Endothelial cell of umbilical vein (primary cell): Measurements from ENCODE around the gene USP31. TPM values are rescaled to one million over a fixed set of nuclear protein-coding genes. Genes with fewer than 3 reads are reported as not detected.

ENCODE experiments used
- BruUV-seq: library from RNA; stranded (reverse); fragments of 400-500 nt; replicated peaks from 2 replicates; lab custom pipeline; 2021; lab: Mats Ljungman, UMichigan
- CTCF ChIA-PET: fragments of 300-600, 350-600 bp; sonication (Branson Sonifier 250); formaldehyde crosslinking; loops from one replicate; lab custom pipeline; 2021; ENCODE audit warnings: antibody characterized with exemption, inconsistent platforms; lab: Charles Lee
- POLR2A ChIA-PET: fragments of 300-600, 350-600 bp; sonication (Branson Sonifier 250); formaldehyde crosslinking; loops from one replicate; lab custom pipeline; 2021; ENCODE audit warnings: antibody characterized with exemption, inconsistent platforms; lab: Charles Lee
- DNase-seq: peaks from one replicate; pipeline ENCODE4 v3.0.0-alpha.2; 2011; ENCODE audit warnings: low read depth, low spot score
- FAIRE-seq: peaks from 2 replicates; lab custom pipeline; 2011; peaks lifted over from hg19 to GRCh38; lab: Jason Lieb, UNC
- H2AFZ ChIP-seq: 2 replicates; pipeline ENCODE4 v1.6.0; 2012; ENCODE audit warnings: low read depth, low read length, control low read depth, inconsistent platforms
- H3K27ac ChIP-seq: 2 replicates; pipeline ENCODE4 v1.5.1; 2011; ENCODE audit warnings: low read depth, mild to moderate bottlenecking, control low read depth, low read length, moderate library complexity; ENCODE audit not compliant: insufficient read depth
- H3K27me3 ChIP-seq, 2 experiments: 2 replicates each; pipeline versions ENCODE4 v1.6.0 to v1.6.1; 2011; ENCODE audit warnings: low read length in 2 of 2, mixed read lengths in 1 of 2; ENCODE audit not compliant: control insufficient read depth in 2 of 2, insufficient read depth in 2 of 2
- H3K36me3 ChIP-seq, 2 experiments: 2 replicates in 1 of 2; 3 replicates in 1 of 2; pipeline ENCODE4 v1.5.1; 2011; ENCODE audit warnings: low read length in 2 of 2, mild to moderate bottlenecking in 1 of 2, moderate library complexity in 1 of 2; ENCODE audit not compliant: control insufficient read depth in 2 of 2, insufficient read depth in 2 of 2; ENCODE audit errors: extremely low read depth in 1 of 2
- H3K4me1 ChIP-seq: 3 replicates; pipeline ENCODE4 v1.5.1; 2011; ENCODE audit warnings: mild to moderate bottlenecking, low read length; ENCODE audit not compliant: control insufficient read depth, insufficient read depth; ENCODE audit errors: extremely low read depth
- H3K4me2 ChIP-seq: 2 replicates; pipeline ENCODE4 v1.6.1; 2011; ENCODE audit warnings: low read length, control low read depth, mixed read lengths; ENCODE audit not compliant: insufficient read depth
- H3K4me3 ChIP-seq, 3 experiments: fragments of 200-600 bp in 1 of 3; sonication (generic), shearing (Covaris generic) in 1 of 3; replicated peaks in 1 of 3; 2 replicates each; pipeline ENCODE4 v1.5.1; 2011 to 2016; ENCODE audit warnings: control low read depth in 3 of 3, low read length in 3 of 3, mild to moderate bottlenecking in 2 of 3, inconsistent platforms in 1 of 3, low read depth in 1 of 3, moderate library complexity in 1 of 3; ENCODE audit not compliant: insufficient read depth in 1 of 3
- H3K79me2 ChIP-seq: 2 replicates; pipeline ENCODE4 v1.6.0; 2012; ENCODE audit warnings: low read length, inconsistent platforms; ENCODE audit not compliant: control insufficient read depth, insufficient read depth
- H3K9ac ChIP-seq: replicated peaks from 2 replicates; pipeline ENCODE3; 2011; ENCODE audit warnings: low read length, control low read depth; ENCODE audit not compliant: insufficient read depth; ENCODE audit errors: extremely low read depth
- H3K9me1 ChIP-seq: replicated peaks from 3 replicates; pipeline ENCODE4 v1.6.0; 2011; ENCODE audit warnings: mild to moderate bottlenecking, low read length; ENCODE audit not compliant: control insufficient read depth, insufficient read depth; ENCODE audit errors: extremely low read depth
- H3K9me3 ChIP-seq: replicated peaks from 2 replicates; pipeline ENCODE4 v1.5.1; 2012; ENCODE audit warnings: low read length, inconsistent platforms; ENCODE audit not compliant: control insufficient read depth, insufficient read depth
- H4K20me1 ChIP-seq: replicated peaks from 2 replicates; pipeline ENCODE3; 2011; ENCODE audit warnings: mild to moderate bottlenecking, low read length; ENCODE audit not compliant: control insufficient read depth, insufficient read depth; ENCODE audit errors: extremely low read depth
- EZH2 ChIP-seq: IDR thresholded peaks from 2 replicates; pipeline ENCODE4 v1.6.1; 2012; ENCODE audit warnings: borderline replicate concordance, low read depth, mild to moderate bottlenecking, moderate library complexity, low read length, inconsistent platforms; ENCODE audit not compliant: severe bottlenecking
- FOS ChIP-seq: IDR thresholded peaks from 2 replicates; pipeline ENCODE4 v1.6.1; 2011; ENCODE audit warnings: mild to moderate bottlenecking, low read length, moderate library complexity, borderline replicate concordance; ENCODE audit not compliant: insufficient read depth
- GATA2 ChIP-seq: IDR thresholded peaks from 2 replicates; pipeline ENCODE4 v1.7.0; 2011; ENCODE audit warnings: low read depth, mild to moderate bottlenecking, moderate library complexity, mixed read lengths, low read length; ENCODE audit not compliant: insufficient read length, insufficient read depth
- JUN ChIP-seq: IDR thresholded peaks from 2 replicates; pipeline ENCODE4 v1.6.1; 2011; ENCODE audit warnings: borderline replicate concordance, low read depth; ENCODE audit not compliant: insufficient read length, insufficient read depth
- MYC ChIP-seq: IDR thresholded peaks from one replicate; pipeline ENCODE4 v1.6.1; 2011; ENCODE audit warnings: mild to moderate bottlenecking, low read depth, low read length
- POLR2A ChIP-seq: IDR thresholded peaks from 2 replicates; pipeline ENCODE4 v1.6.1; 2012; ENCODE audit warnings: low read depth, mild to moderate bottlenecking, control low read depth, low read length
- POLR2AphosphoS5 ChIP-seq: IDR thresholded peaks from 2 replicates; pipeline ENCODE4 v1.6.1; 2012; ENCODE audit warnings: low read depth, mild to moderate bottlenecking, control low read depth, low read length, moderate library complexity; ENCODE audit not compliant: insufficient read depth
- dilution Hi-C: fragments of 300-500 bp; cut with MboI; formaldehyde crosslinking; loops from one replicate; pipeline ENCODE4 v1.15.0; 2019; ENCODE audit warnings: low sequenced_read_pairs; ENCODE audit not compliant: extremely low pct_ligation_motif_present
- intact Hi-C: fragments of 100-400 bp; cut with micrococcal nuclease; formaldehyde crosslinking; loops from one replicate; pipeline ENCODE4 v1.10.0; 2022
- polyA plus RNA-seq, 4 experiments: library from polyadenylated mRNA; depleted of rRNA in 3 of 4; stranded (reverse) in 3 of 4; unstranded in 1 of 4; fragments of >200 nt; gene quantifications; 2 replicates each; pipeline versions ENCODE4 v1.2.1 to v1.2.3, GENCODE V29; 2011 to 2012; ENCODE audit warnings: missing spikeins in 1 of 4
- total RNA-seq: library from RNA; stranded (reverse); gene quantifications from 2 replicates; pipeline ENCODE4 v1.2.3, GENCODE V29; 2021
- TF ChIP-seq, protein P1 (sequence below): IDR thresholded peaks from 2 replicates; pipeline ENCODE4 v1.6.1; 2011; ENCODE audit not compliant: insufficient read depth, insufficient read length
- TF ChIP-seq, protein P2 (sequence below), 2 donors: IDR thresholded peaks; 1 replicate in 1 of 2; 2 replicates in 1 of 2; pipeline ENCODE4 v1.5.1; 2011; ENCODE audit warnings: low read length in 2 of 2, mild to moderate bottlenecking in 2 of 2, moderate library complexity in 2 of 2, control low read depth in 1 of 2, inconsistent platforms in 1 of 2, low read depth in 1 of 2; ENCODE audit not compliant: insufficient read depth in 1 of 2; ENCODE audit errors: extremely low read depth in 1 of 2

Gene USP31
- total and polyA plus RNA-seq, 2 donors (not counting 3 experiments of a cell fraction or from before 2014, with no cell fraction given): 14.5 to 42.4 TPM

DNA sequence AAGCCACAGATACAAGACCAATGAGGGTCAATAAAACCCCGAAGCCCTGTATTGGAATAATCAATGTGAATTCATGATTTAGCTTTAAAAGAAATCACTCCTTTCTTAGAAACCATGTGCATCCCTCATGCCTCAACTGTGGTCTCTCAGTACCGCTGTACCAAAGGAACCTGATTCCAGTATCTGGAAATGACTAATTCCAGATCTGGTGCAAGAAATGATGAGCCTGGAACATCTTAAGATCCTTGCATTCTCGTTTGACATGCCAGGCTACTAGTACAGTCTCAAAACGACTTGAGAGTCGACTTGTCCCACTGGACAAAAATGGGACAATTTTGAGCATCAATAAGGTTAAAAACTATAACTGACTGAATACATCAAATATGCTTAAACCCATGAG, 21.2 kb downstream of the USP31 start:
- no peaks in the 10 kb centered on the region for H3K36me3 ChIP-seq
- H3K27me3 ChIP-seq: no peaks in the 10 kb centered on the region
- peaks cover 66% of the 10 kb centered on the region for H3K79me2 ChIP-seq
- TF ChIP-seq EZH2: no peak
- FAIRE-seq (no peak), DNase-seq (no peak)
- intact Hi-C loops: no loop called here
- CTCF ChIA-PET: interaction anchor here (0.9 kb wide), 2 partner anchors 21 to 67 kb away, joined by 3 read pairs; partner anchors contain the start of gene USP31
- dilution Hi-C loops: no loop called here
- POLR2A ChIA-PET: no interaction called here
- no peak overlapping the region for H3K9ac ChIP-seq
- no TSS peak for BruUV-seq
- H3K4me3 ChIP-seq: no peak overlapping the region
- no peak overlapping the region for H3K4me2 ChIP-seq
- H3K9me1 ChIP-seq: no peaks in the 10 kb centered on the region
- H4K20me1 ChIP-seq: peaks cover 2% of the 10 kb centered on the region
- H3K27ac ChIP-seq: no peak overlapping the region
- peaks cover 44% of the 10 kb centered on the region for H3K4me1 ChIP-seq
- H2AFZ ChIP-seq: no peak overlapping the region
- no peaks in the 10 kb centered on the region for H3K9me3 ChIP-seq

DNA sequence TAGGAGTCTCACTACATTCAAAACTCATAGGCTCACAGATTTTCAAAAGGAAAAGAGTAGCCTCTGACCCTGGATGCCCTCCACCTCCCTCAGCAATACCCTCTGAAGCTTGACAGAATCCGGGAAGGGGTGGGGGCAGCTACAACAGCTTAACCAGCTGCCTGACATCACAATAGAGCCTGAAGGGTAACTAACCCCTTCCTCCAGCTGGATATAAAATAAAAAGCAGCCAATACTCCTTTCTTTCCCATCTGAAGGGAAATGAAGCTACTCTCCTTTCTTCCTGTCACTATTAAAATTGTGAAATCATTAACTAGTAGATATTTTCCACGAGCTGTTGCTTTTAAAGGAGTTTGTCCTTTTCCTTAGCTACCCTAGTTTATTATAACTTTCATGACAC, 24.0 kb downstream of the USP31 start:
- CTCF ChIA-PET: interaction anchor here (0.7 to 1.5 kb wide), 4 partner anchors 9 to 53 kb away, joined by 3 to 7 read pairs (median 4); no protein-coding TSS in a partner anchor
- Histone ChIP-seq H3K4me3 (no peak overlapping the region), H3K4me2 (no peak overlapping the region), H2AFZ (no peak overlapping the region), H3K9ac (peak overlapping the region; percentile 3), H3K9me1 (no peaks in the 10 kb centered on the region), H3K4me1 (peaks cover 18% of the 10 kb centered on the region), H3K27me3 (no peaks in the 10 kb centered on the region), H3K36me3 (no peaks in the 10 kb centered on the region), H4K20me1 (peaks cover 7% of the 10 kb centered on the region), H3K27ac (peak overlapping the region; percentile 35), H3K9me3 (no peaks in the 10 kb centered on the region), H3K79me2 (peaks cover 79% of the 10 kb centered on the region)
- dilution Hi-C loops: no loop called here
- BruUV-seq: no TSS peak
- intact Hi-C loops: no loop called here
- peak; percentile 65 for DNase-seq
- TF ChIP-seq EZH2 (no peak), GATA2 (no peak), MYC (no peak), POLR2A (no peak), FOS (no peak), POLR2AphosphoS5 (no peak), JUN (no peak)
- TF ChIP-seq, protein P1, sequence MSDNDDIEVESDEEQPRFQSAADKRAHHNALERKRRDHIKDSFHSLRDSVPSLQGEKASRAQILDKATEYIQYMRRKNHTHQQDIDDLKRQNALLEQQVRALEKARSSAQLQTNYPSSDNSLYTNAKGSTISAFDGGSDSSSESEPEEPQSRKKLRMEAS: no peak
- TF ChIP-seq, protein P2, sequence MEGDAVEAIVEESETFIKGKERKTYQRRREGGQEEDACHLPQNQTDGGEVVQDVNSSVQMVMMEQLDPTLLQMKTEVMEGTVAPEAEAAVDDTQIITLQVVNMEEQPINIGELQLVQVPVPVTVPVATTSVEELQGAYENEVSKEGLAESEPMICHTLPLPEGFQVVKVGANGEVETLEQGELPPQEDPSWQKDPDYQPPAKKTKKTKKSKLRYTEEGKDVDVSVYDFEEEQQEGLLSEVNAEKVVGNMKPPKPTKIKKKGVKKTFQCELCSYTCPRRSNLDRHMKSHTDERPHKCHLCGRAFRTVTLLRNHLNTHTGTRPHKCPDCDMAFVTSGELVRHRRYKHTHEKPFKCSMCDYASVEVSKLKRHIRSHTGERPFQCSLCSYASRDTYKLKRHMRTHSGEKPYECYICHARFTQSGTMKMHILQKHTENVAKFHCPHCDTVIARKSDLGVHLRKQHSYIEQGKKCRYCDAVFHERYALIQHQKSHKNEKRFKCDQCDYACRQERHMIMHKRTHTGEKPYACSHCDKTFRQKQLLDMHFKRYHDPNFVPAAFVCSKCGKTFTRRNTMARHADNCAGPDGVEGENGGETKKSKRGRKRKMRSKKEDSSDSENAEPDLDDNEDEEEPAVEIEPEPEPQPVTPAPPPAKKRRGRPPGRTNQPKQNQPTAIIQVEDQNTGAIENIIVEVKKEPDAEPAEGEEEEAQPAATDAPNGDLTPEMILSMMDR (IDR thresholded peaks at IDR 0.05; ENCODE audit: extremely low read depth in 1 of 2, insufficient read depth in 1 of 2, low read depth in 1 of 2, low read length in 2 of 2): no peak
- POLR2A ChIA-PET: interaction anchor here (1.2 kb wide), 1 partner anchor 24 kb away, joined by 4 read pairs; the partner anchor contains the start of gene USP31
- no peak for FAIRE-seq
